Neural cell (in vitro differentiated cells): ENCODE data around the gene PCDHGC3. TPM values are rescaled to one million over a fixed set of nuclear protein-coding genes. Genes with fewer than 3 reads are reported as not detected.

Experiments used
- H2AFZ ChIP-seq: fragments of 200-600, 300-800 bp; sonication (generic), shearing (Covaris generic); 2 replicates; pipeline ENCODE4 v1.6.0; 2014; ENCODE audit warnings: low read depth, mild to moderate bottlenecking, antibody characterized with exemption, low read length, moderate library complexity
- H3F3A ChIP-seq: fragments of 200-600 bp; shearing (Covaris generic); 2 replicates; pipeline ENCODE4 v1.6.1; 2016; ENCODE audit warnings: mild to moderate bottlenecking, moderate library complexity, mixed read lengths, antibody characterized with exemption, low read length; ENCODE audit not compliant: insufficient read depth, poor library complexity, severe bottlenecking
- H3K27ac ChIP-seq: fragments of 200-600, 300-800 bp; sonication (generic), shearing (Covaris generic); 2 replicates; pipeline ENCODE4 v1.5.1; 2014; ENCODE audit warnings: mild to moderate bottlenecking, low read length, moderate library complexity
- H3K27me3 ChIP-seq: fragments of 300-800, 200-600 bp; sonication (generic), shearing (Covaris generic); 2 replicates; pipeline ENCODE4 v1.6.0; 2014; ENCODE audit warnings: mild to moderate bottlenecking, low read depth, low read length, moderate library complexity; ENCODE audit not compliant: insufficient read depth
- H3K36me3 ChIP-seq: fragments of 300-800, 200-600 bp; sonication (generic), shearing (Covaris generic); 2 replicates; pipeline ENCODE4 v1.5.1; 2014; ENCODE audit warnings: mild to moderate bottlenecking, antibody characterized with exemption, low read length, moderate library complexity; ENCODE audit not compliant: insufficient read depth
- H3K4me2 ChIP-seq: fragments of 300-800, 200-600 bp; sonication (generic), shearing (Covaris generic); 2 replicates; pipeline ENCODE4 v1.6.0; 2014; ENCODE audit warnings: mild to moderate bottlenecking, low read length
- H3K4me3 ChIP-seq: fragments of 300-800, 200-600 bp; sonication (generic), shearing (Covaris generic); 2 replicates; pipeline ENCODE4 v1.5.1; 2014; ENCODE audit warnings: mild to moderate bottlenecking, low read length, moderate library complexity
- H3K79me2 ChIP-seq: fragments of 200-600 bp; shearing (Covaris generic); replicated peaks from 2 replicates; pipeline ENCODE4 v1.6.0; 2014; ENCODE audit warnings: mild to moderate bottlenecking, low read length, moderate library complexity; ENCODE audit not compliant: insufficient read depth
- H3K9ac ChIP-seq: fragments of 300-800, 200-600 bp; sonication (generic), shearing (Covaris generic); 2 replicates; pipeline ENCODE4 v1.6.1; 2016; ENCODE audit warnings: mild to moderate bottlenecking, low read length, mixed read lengths
- H3K9me2 ChIP-seq: fragments of 200-600 bp; shearing (Covaris generic); 2 replicates; pipeline ENCODE4 v1.6.1; 2016; ENCODE audit warnings: mild to moderate bottlenecking, low read length, mixed read lengths; ENCODE audit not compliant: insufficient read depth
- H3K9me3 ChIP-seq: fragments of 200-600, 300-800 bp; sonication (generic), shearing (Covaris generic); 2 replicates; pipeline ENCODE4 v1.6.1; 2016; ENCODE audit warnings: mild to moderate bottlenecking, mixed run types, low read length, moderate library complexity, mixed read lengths
- H4K20me1 ChIP-seq: fragments of 200-600 bp; shearing (Covaris generic); 2 replicates; pipeline ENCODE4 v1.6.1; 2016; ENCODE audit warnings: mild to moderate bottlenecking, mixed run types; ENCODE audit not compliant: insufficient read depth
- EP300 ChIP-seq: fragments of 450-650 bp; conservative IDR thresholded peaks from 2 replicates; pipeline ENCODE4 v1.6.1; 2014; ENCODE audit warnings: antibody characterized with exemption, mild to moderate bottlenecking, moderate library complexity; ENCODE audit not compliant: poor library complexity, severe bottlenecking
- EZH2 ChIP-seq: fragments of 200-600, 300-800 bp; shearing (Covaris generic), sonication (generic); IDR thresholded peaks from 2 replicates; pipeline ENCODE4 v1.6.1; 2014; ENCODE audit warnings: antibody characterized with exemption, low read length, borderline replicate concordance, mild to moderate bottlenecking; ENCODE audit not compliant: insufficient read depth, poor library complexity, severe bottlenecking
- MXI1 ChIP-seq: fragments of 450-650 bp; conservative IDR thresholded peaks from 2 replicates; pipeline ENCODE4 v1.6.1; 2014; ENCODE audit warnings: antibody characterized with exemption, mild to moderate bottlenecking; ENCODE audit not compliant: poor library complexity, severe bottlenecking
- POLR2AphosphoS5 ChIP-seq: IDR thresholded peaks from 2 replicates; pipeline ENCODE4 v1.6.1; 2012
- RAD21 ChIP-seq: fragments of 450-650 bp; conservative IDR thresholded peaks from 2 replicates; pipeline ENCODE4 v1.6.1; 2014; ENCODE audit warnings: antibody characterized with exemption, mild to moderate bottlenecking, moderate library complexity
- SMC3 ChIP-seq: fragments of 450-650 bp; conservative IDR thresholded peaks from 2 replicates; pipeline ENCODE4 v1.6.1; 2014; ENCODE audit warnings: antibody characterized with exemption, mild to moderate bottlenecking, moderate library complexity; ENCODE audit not compliant: poor library complexity
- TAF1 ChIP-seq: IDR thresholded peaks from 2 replicates; pipeline ENCODE4 v1.6.1; 2012; ENCODE audit warnings: low read depth
- polyA plus RNA-seq: library from polyadenylated mRNA; depleted of rRNA; stranded (reverse); fragments of >200 nt; gene quantifications from 2 replicates; pipeline ENCODE4 v1.2.3, GENCODE V29; 2014
- TF ChIP-seq, protein P1 (sequence below): fragments of 450-650 bp; IDR thresholded peaks from 2 replicates; pipeline ENCODE4 v1.5.1; 2014; ENCODE audit warnings: antibody characterized with exemption, mild to moderate bottlenecking, moderate library complexity; ENCODE audit not compliant: poor library complexity, severe bottlenecking
- TF ChIP-seq, protein P2 (sequence below): IDR thresholded peaks from 2 replicates; pipeline ENCODE4 v1.6.1; 2012; ENCODE audit warnings: borderline replicate concordance

The PCDHGC3 gene
- polyA plus RNA-seq, 1 donor from 2014 or later, result 2.1 TPM

DNA sequence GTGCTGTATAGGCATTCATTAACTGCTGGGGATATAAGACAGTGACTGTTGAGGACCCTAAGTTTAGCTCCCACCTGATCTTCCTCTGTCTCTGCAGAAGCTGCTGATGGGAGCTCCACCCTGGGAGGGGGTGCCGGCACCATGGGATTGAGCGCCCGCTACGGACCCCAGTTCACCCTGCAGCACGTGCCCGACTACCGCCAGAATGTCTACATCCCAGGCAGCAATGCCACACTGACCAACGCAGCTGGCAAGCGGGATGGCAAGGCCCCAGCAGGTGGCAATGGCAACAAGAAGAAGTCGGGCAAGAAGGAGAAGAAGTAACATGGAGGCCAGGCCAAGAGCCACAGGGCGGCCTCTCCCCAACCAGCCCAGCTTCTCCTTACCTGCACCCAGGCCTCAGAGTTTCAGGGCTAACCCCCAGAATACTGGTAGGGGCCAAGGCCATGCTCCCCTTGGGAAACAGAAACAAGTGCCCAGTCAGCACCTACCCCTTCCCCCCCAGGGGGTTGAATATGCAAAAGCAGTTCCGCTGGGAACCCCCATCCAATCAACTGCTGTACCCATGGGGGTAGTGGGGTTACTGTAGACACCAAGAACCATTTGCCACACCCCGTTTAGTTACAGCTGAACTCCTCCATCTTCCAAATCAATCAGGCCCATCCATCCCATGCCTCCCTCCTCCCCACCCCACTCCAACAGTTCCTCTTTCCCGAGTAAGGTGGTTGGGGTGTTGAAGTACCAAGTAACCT lies 35.3 kb downstream of the PCDHGC3 start:
- H3F3A ChIP-seq, result peaks cover 5% of the 10 kb centered on the region
- no peak overlapping the region for H3K27ac ChIP-seq
- peaks cover 6% of the 10 kb centered on the region for H3K36me3 ChIP-seq

DNA sequence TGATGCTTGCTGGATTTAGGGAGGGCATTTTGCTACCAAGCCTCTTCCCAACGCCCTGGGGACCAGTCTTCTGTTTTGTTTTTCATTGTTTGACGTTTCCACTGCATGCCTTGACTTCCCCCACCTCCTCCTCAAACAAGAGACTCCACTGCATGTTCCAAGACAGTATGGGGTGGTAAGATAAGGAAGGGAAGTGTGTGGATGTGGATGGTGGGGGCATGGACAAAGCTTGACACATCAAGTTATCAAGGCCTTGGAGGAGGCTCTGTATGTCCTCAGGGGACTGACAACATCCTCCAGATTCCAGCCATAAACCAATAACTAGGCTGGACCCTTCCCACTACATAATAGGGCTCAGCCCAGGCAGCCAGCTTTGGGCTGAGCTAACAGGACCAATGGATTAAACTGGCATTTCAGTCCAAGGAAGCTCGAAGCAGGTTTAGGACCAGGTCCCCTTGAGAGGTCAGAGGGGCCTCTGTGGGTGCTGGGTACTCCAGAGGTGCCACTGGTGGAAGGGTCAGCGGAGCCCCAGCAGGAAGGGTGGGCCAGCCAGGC lies 36.1 kb downstream of the PCDHGC3 start:
- no peak overlapping the region for H3K9ac ChIP-seq
- no peaks in the 10 kb centered on the region for H4K20me1 ChIP-seq
- no peak overlapping the region for H3K27ac ChIP-seq
- H3K9me2 ChIP-seq, result no peaks in the 10 kb centered on the region
- H3K36me3 ChIP-seq, result peaks cover 10% of the 10 kb centered on the region
- TF ChIP-seq EZH2 (no peak), EP300 (no peak), RAD21 (no peak), SMC3 (no peak), POLR2AphosphoS5 (no peak), MXI1 (no peak), TAF1 (no peak)
- TF ChIP-seq, protein P1, sequence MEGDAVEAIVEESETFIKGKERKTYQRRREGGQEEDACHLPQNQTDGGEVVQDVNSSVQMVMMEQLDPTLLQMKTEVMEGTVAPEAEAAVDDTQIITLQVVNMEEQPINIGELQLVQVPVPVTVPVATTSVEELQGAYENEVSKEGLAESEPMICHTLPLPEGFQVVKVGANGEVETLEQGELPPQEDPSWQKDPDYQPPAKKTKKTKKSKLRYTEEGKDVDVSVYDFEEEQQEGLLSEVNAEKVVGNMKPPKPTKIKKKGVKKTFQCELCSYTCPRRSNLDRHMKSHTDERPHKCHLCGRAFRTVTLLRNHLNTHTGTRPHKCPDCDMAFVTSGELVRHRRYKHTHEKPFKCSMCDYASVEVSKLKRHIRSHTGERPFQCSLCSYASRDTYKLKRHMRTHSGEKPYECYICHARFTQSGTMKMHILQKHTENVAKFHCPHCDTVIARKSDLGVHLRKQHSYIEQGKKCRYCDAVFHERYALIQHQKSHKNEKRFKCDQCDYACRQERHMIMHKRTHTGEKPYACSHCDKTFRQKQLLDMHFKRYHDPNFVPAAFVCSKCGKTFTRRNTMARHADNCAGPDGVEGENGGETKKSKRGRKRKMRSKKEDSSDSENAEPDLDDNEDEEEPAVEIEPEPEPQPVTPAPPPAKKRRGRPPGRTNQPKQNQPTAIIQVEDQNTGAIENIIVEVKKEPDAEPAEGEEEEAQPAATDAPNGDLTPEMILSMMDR, result no peak
- TF ChIP-seq, protein P2, sequence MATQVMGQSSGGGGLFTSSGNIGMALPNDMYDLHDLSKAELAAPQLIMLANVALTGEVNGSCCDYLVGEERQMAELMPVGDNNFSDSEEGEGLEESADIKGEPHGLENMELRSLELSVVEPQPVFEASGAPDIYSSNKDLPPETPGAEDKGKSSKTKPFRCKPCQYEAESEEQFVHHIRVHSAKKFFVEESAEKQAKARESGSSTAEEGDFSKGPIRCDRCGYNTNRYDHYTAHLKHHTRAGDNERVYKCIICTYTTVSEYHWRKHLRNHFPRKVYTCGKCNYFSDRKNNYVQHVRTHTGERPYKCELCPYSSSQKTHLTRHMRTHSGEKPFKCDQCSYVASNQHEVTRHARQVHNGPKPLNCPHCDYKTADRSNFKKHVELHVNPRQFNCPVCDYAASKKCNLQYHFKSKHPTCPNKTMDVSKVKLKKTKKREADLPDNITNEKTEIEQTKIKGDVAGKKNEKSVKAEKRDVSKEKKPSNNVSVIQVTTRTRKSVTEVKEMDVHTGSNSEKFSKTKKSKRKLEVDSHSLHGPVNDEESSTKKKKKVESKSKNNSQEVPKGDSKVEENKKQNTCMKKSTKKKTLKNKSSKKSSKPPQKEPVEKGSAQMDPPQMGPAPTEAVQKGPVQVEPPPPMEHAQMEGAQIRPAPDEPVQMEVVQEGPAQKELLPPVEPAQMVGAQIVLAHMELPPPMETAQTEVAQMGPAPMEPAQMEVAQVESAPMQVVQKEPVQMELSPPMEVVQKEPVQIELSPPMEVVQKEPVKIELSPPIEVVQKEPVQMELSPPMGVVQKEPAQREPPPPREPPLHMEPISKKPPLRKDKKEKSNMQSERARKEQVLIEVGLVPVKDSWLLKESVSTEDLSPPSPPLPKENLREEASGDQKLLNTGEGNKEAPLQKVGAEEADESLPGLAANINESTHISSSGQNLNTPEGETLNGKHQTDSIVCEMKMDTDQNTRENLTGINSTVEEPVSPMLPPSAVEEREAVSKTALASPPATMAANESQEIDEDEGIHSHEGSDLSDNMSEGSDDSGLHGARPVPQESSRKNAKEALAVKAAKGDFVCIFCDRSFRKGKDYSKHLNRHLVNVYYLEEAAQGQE, result no peak
- H3K79me2 ChIP-seq, result no peaks in the 10 kb centered on the region
- H3K9me3 ChIP-seq, result no peaks in the 10 kb centered on the region
- H3K4me3 ChIP-seq, result no peak overlapping the region
- no peak overlapping the region for H3K4me2 ChIP-seq
- no peak overlapping the region for H2AFZ ChIP-seq
- peaks cover 5% of the 10 kb centered on the region for H3F3A ChIP-seq
- no peaks in the 10 kb centered on the region for H3K27me3 ChIP-seq

More for the DNA sequence above, 35.3 kb downstream of the PCDHGC3 start:
- Histone ChIP-seq H3K79me2 (no peaks in the 10 kb centered on the region), H3K4me3 (no peak overlapping the region), H3K4me2 (no peak overlapping the region), H3K9me2 (no peaks in the 10 kb centered on the region), H3K9me3 (no peaks in the 10 kb centered on the region), H4K20me1 (no peaks in the 10 kb centered on the region), H3K27me3 (no peaks in the 10 kb centered on the region), H2AFZ (no peak overlapping the region), H3K9ac (no peak overlapping the region)
- TF ChIP-seq EP300, result no peak
